ENCODE measurements around the gene FMO4.
"Not testable (repeated sequence)": the region's sequence is repeated elsewhere in the genome, so short reads cannot be mapped to it uniquely, and the experiment has no call there.

FMO4 gene, protein sequence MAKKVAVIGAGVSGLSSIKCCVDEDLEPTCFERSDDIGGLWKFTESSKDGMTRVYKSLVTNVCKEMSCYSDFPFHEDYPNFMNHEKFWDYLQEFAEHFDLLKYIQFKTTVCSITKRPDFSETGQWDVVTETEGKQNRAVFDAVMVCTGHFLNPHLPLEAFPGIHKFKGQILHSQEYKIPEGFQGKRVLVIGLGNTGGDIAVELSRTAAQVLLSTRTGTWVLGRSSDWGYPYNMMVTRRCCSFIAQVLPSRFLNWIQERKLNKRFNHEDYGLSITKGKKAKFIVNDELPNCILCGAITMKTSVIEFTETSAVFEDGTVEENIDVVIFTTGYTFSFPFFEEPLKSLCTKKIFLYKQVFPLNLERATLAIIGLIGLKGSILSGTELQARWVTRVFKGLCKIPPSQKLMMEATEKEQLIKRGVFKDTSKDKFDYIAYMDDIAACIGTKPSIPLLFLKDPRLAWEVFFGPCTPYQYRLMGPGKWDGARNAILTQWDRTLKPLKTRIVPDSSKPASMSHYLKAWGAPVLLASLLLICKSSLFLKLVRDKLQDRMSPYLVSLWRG

GRCh38 chr1:171313835-171314320 lies at the start of gene FMO4:
FMO4 (plus strand) TSS chr1:171314183; CDS start chr1:171319826, 5,643 bp downstream.
- DNase-seq: peak; percentile 65

DNA sequence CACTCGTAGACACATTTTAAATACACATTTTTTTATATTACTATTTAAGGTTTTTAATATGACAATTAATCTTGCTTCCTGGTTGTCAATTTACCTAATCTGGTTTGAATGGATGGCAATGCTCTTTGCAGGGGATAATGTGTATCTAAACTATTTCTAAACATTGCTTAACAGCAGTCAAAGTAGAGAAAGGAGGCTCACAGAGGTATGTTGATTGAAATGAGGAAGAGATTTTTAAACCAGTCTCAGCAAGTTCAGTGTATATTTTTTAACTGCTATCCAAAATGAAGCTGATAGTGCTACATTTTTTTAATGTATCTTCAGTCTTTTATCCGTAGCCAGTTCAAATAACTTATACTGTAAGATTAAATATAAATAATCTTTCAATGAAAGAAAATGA lies 48.3 kb upstream of the FMO4 start:
- DNase-seq: no peak

DNA sequence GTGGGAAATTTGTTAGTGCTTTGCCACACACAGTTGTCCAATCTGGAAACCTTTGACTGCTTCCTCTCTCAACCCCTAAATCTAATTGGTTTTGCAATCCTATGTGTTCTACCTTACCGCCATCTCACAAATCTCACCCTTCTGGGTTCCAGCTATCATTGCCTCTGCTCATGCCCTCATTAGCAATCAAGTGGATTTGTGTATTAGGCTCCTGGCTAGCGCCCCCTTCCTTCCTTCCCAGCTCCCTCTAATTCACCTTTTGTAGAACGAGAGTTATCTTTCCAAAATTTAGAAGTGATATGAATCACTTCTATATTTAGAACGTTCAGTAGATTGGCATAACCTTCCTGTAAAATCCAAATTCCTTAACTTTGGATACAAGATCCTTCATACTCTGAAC lies 47.1 kb upstream of the FMO4 start:
- DNase-seq: no peak

DNA sequence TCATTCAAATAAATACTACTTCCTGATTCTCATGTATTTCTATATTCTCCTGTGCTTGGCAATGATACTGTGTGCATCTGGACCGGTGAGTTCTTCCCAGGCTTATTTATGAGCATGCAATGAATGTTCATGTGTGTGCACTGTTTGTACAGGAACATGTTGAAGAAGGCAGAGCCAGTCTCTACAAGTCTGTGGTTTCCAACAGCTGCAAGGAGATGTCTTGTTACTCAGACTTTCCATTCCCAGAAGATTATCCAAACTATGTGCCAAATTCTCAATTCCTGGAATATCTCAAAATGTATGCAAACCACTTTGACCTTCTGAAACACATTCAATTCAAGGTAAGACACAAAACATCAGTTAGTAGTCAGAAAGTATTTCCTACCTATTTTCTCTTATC lies 46.6 kb upstream of the FMO4 start:
- no peak for DNase-seq

- DNase-seq: no peak
Measured at GRCh38 chr1:171270806-171271205, 43.2 kb upstream of the FMO4 start.

- no peak for DNase-seq
Measured at GRCh38 chr1:171277534-171277933, 36.4 kb upstream of the FMO4 start.

DNA sequence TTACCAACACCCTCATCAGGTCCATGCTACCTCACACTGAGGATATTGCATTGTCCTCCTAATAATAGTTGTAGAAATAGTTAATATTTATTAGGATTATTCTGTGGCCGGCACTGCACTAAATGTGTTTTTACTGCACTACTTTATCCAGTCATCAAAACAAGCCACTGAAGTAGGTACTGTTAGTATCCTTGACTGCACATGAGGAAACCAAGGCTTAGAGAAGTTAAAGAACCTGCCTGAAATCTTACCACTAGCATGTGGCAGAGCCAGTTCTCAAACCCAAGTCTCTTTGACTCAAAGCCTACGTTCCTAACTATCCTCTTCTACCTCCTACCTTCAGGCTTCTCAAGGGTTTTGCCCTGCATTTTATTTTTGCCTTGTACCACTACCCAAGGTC lies 34.7 kb upstream of the FMO4 start:
- DNase-seq: no peak

- DNase-seq: no peak
Measured at GRCh38 chr1:171279678-171280077, 34.3 kb upstream of the FMO4 start.

DNA sequence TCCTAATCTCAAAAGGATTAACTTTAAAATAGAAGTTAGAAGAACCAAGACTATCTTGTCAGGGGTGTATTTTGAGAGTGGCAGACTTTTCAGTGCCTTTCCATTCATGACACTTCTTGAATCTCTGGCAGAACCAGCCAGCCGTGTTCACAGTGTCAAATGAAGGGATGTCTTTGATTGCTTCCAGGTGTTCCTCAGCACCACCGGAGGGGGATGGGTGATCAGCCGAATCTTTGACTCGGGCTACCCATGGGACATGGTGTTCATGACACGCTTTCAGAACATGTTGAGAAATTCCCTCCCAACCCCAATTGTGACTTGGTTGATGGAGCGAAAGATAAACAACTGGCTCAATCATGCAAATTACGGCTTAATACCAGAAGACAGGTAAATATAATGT lies 33.4 kb upstream of the FMO4 start:
- DNase-seq: no peak

- no peak for DNase-seq
Measured at GRCh38 chr1:171286032-171286705, 27.8 kb upstream of the FMO4 start.

DNA sequence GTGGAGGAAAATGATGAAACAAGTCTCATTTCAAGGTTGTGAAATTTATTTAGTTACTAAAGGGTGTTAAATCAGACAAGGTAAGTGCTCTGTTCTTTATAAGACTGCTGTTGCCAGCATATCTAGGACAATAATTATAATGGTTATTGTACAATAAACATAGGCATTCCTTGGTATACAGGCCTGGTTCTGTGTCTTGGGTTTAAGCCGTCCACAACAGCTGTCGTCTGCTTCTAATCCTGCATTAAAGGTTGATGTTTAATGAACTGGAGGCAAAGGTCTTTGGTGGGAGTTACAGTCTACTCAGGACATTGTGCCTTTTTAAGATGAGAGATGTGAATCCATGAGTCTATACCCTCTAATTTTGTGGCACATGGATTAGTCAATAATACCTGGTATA lies 23.4 kb upstream of the FMO4 start:
- no peak for DNase-seq

DNA sequence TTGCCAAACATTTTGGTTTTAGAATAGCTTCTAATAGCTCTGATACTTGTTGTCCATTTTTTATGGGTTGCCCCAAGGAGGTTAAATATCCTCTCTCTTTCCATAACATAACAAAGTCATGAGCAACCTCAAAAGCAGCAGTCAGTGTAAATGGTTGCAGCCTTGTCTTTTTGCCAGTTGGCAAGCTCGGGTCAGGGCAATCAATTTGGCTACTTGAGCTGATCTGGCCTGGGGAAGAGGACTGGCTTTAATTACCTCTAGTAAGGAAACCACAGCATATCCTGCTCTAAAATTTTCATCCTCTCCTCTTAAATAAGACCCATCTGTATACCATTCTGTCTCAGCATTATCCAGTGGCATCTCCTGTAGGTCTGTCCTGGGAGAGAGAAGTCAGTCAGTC lies 21.2 kb upstream of the FMO4 start:
- no peak for DNase-seq

- not testable (repeated sequence) for DNase-seq
Measured at GRCh38 chr1:171295383-171295782, 18.6 kb upstream of the FMO4 start.

DNA sequence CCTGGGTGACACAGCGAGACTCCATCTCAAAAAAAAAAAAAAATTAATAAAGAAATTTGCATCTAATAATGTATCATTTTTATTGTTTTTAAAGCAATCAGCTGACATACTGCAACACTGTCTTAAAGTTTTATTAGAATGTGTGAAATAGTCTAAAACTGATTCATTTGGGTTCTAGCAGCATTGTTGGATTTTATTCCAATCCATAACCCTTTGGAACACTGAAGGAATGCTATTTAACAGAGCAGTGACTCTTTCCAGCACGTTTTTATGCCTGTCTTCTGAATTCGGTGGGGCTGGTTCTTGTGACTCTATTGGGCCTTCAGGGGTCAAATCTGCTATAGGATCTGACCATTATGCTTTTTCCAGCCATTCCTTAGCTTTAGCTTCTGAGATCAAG lies 18.2 kb upstream of the FMO4 start:
- no peak for DNase-seq

- no peak for DNase-seq
Measured at GRCh38 chr1:171296897-171297296, 17.1 kb upstream of the FMO4 start.

DNA sequence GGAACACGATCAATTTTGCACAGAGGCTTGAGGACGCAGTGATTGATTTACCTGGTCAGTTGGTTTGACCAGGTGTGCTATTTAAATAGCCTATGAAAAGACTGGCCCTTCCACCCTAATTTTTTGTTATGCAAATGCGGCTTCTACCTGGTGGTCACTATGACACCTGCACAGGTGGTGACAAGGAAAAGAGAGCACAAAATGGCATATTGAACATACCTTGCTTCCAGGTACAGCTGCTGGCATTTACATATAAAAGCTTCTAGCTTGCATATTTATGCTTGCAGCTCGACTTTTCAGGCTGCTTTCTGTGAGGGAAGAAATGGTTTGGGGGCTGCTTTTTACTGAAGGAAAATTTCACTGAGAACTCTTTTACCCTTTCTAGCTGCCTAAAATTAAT lies 15.3 kb upstream of the FMO4 start:
- DNase-seq: no peak

DNA sequence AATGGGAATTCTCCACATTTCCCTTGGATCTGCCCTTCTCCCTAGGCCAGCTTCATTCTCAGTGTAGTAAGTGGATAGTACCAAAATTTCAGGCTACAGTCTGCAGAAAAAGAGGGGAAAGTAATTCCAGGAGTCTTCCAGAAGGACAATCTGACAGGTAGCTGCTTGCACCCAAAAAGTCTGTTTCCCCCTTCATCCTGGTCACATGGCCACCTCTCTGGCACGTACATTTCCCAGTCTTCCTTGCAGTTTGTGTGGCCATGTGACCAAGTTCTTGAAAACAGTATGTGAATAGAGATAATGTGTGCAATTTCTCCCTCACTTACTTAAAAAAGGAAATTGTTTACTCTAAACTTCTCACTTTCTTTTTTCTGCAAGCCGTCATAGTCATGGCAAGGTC lies 14.6 kb upstream of the FMO4 start:
- DNase-seq: no peak

GRCh38 chr1:171300401-171300800 lies 13.6 kb upstream of the FMO4 start:
- no peak for DNase-seq

GRCh38 chr1:171310661-171311087 lies 3.3 kb upstream of the FMO4 start:
- DNase-seq: no peak

GRCh38 chr1:171311771-171312558 lies 2.0 kb upstream of the FMO4 start:
- DNase-seq: no peak

- DNase-seq: no peak
Measured at GRCh38 chr1:171313319-171313834, 606 bp upstream of the FMO4 start.

DNA sequence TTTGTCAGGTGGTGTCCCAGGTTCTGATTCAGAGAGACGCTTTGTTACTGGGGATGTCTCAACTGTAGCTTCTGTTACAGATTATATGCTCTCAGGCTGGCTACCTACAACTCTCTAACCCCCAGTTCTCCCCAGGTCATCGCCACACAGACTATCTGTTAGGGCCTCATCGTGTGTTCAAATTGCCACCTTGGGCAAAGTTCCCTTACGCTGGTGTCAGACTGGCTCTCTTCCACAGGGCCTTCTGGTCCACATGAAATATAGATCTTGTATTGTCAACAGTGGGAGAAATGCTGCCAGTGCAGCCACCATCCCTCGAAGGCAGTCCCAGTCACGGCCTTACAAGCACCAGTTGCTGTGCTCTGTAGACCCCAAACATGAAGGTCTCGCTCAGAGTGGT lies 15.3 kb downstream of the FMO4 start:
- DNase-seq: no peak

Measured in SHP77 treated with DMSO at 0.1 percent for 48 hours (cell line).